IPS-15b (cell line): ENCODE results near the gene CCDC74B.
"Not testable (repeated sequence)": the region's sequence is repeated elsewhere in the genome, so short reads cannot be mapped to it uniquely, and the experiment has no call there.

Source experiments
- H3K27me3 ChIP-seq: one replicate; pipeline ENCODE4 v1.6.1; 2013; ENCODE audit warnings: low read length; ENCODE audit not compliant: control insufficient read depth, insufficient read depth
- H3K36me3 ChIP-seq: one replicate; pipeline ENCODE4 v1.6.1; 2013; ENCODE audit warnings: low read length; ENCODE audit not compliant: control insufficient read depth, insufficient read depth
- H3K4me1 ChIP-seq: one replicate; pipeline ENCODE4 v1.6.1; 2013; ENCODE audit warnings: mild to moderate bottlenecking, low read length; ENCODE audit not compliant: control insufficient read depth, insufficient read depth
- H3K4me3 ChIP-seq: one replicate; pipeline ENCODE4 v1.5.1; 2013; ENCODE audit warnings: low read depth, low read length
- H3K9ac ChIP-seq: one replicate; pipeline ENCODE4 v1.6.1; 2013; ENCODE audit warnings: low read depth, mild to moderate bottlenecking, low read length
- H3K9me3 ChIP-seq: one replicate; pipeline ENCODE4 v1.6.1; 2013; ENCODE audit warnings: mild to moderate bottlenecking, low read length; ENCODE audit not compliant: control insufficient read depth, insufficient read depth

Gene CCDC74B

DNA sequence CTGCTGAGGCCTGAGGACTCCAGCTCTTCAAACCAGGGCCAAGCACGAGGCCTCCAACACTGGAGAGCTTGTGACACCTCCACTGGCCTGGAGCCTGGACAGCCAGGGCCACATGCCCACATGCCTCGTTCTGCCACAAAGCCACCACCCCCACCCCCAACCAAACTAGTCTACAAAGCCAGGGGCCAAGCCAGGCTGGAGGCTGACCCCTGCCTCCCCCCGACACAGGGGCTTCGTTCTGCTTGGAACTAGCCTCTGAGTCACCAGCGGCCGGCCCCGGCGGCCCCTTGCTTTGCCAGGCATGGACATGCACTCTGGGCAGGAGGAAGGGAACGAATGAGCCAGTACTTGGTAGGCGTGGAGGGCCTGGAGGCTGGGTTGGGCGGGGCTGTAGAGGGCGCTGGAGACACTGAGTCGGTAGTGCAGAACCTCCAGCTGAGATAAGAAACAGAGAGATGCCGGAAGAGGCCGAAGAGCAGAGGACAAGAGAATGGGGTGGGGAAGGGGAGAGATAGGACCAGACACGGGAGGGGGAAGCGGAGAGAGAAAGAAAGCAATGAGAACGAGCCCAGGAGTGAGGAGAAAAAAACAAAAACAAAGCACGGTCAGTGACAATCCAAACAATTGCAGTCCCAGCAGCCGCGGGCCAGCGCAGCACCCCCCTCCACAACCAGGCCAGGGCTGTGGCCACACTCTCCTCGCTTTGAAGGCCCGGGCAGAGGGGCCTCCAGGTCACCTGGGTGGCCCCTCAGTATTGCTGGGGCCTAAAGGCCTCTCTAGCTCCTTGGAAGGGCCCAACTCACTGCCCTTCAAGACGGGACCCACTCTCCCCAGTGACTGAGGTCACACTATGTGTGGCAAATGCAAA, 16.2 kb upstream of the CCDC74B start:
- not testable (repeated sequence) for H3K4me1 ChIP-seq, H3K27me3 ChIP-seq, H3K9ac ChIP-seq, H3K9me3 ChIP-seq, H3K4me3 ChIP-seq
- peaks cover 11% of the 10 kb centered on the region for H3K36me3 ChIP-seq

GRCh38 chr2:130160131-130160530, 15.2 kb upstream of the CCDC74B start:
- H3K9me3 ChIP-seq = no peaks in the 10 kb centered on the region
- no peak overlapping the region for H3K9ac ChIP-seq
- H3K27me3 ChIP-seq = no peaks in the 10 kb centered on the region
- H3K4me3 ChIP-seq = no peak overlapping the region
- peaks cover 16% of the 10 kb centered on the region for H3K36me3 ChIP-seq
- no peaks in the 10 kb centered on the region for H3K4me1 ChIP-seq

- H3K4me3 ChIP-seq, H3K9me3 ChIP-seq, H3K4me1 ChIP-seq, H3K27me3 ChIP-seq, H3K9ac ChIP-seq: not testable (repeated sequence)
- peaks cover 20% of the 10 kb centered on the region for H3K36me3 ChIP-seq
Observed at GRCh38 chr2:130159376-130159775, 14.5 kb upstream of the CCDC74B start.

DNA sequence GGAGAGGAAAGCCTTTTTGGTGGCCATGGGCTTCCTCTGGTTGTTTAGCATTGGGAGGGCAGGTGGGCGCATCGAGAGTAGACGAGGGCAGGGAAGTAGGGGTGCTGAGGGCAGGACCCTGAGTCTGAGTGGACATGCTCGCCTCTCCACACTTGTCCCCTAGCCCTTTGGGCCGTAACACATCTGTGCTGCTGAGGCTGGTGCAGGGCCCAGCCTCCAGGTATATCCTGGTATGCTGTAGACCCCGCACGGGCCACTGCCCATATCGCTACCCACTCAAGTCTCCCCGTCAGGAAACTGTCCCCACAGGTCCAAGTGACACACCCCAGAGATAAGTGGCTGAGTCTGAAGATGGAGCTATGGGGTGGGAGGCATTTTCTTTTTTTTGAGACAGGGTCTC, 13.7 kb upstream of the CCDC74B start:
- H3K4me1 ChIP-seq = no peaks in the 10 kb centered on the region
- H3K27me3 ChIP-seq = no peaks in the 10 kb centered on the region
- peaks cover 16% of the 10 kb centered on the region for H3K36me3 ChIP-seq
- no peak overlapping the region for H3K4me3 ChIP-seq
- H3K9me3 ChIP-seq = no peaks in the 10 kb centered on the region
- no peak overlapping the region for H3K9ac ChIP-seq

DNA sequence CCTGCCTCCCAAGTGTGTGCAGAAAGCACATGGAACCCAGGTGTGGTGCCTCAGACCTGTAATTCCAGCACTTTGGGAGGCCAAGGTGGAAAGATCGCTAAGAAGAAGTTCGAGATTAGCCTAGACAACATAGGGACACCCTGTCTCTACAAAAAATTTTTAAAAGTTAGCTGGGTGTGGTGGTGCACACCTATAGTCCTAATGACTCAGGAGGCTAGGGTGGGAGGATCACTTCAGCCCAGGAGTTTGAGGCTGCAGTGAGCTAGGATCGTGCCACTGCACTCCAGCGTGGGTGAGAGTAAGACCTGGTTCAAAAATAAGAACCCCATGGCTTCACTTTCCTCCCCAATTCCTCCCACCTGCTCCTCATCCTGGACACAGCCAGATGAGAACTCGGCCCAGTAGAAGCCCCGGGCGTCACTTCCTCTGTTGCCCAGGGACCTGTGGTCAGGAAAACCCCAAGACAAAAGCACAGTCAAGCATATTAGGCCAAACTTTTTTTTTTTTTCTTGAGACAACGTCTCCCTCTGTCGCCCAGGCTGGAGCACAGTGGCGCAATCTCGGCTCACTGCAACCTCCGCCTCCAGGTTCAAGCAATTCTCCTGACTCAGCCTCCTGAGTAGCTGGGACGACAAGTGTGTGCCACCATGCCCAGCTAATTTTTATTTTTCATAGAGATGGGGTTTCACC, 13.1 kb upstream of the CCDC74B start:
- H3K27me3 ChIP-seq, H3K9me3 ChIP-seq, H3K4me3 ChIP-seq, H3K4me1 ChIP-seq, H3K9ac ChIP-seq: not testable (repeated sequence)
- peaks cover 19% of the 10 kb centered on the region for H3K36me3 ChIP-seq

- not testable (repeated sequence) for H3K9ac ChIP-seq, H3K4me3 ChIP-seq, H3K9me3 ChIP-seq, H3K27me3 ChIP-seq, H3K4me1 ChIP-seq
- H3K36me3 ChIP-seq = peaks cover 25% of the 10 kb centered on the region
Observed at GRCh38 chr2:130157354-130157753, 12.4 kb upstream of the CCDC74B start.

DNA sequence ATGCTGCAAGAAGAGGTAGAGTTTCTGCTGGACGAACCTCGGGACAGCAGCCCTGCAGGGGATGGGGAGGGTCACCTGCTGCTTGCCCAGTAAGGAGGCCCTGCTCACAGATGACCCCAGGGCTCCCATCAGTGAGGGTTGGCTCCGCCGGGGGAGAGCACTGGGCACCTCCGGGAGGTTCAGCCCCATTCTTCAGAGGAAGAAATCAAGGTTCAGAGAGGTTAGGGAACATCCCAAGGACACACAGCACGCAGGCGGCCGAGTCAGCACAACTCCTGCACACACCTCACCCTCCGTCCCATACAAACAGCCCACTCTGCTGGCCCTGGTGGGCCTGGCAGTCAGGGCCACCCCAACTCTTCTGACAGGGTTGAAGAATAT, 11.7 kb upstream of the CCDC74B start:
- Histone ChIP-seq H3K36me3 (peaks cover 31% of the 10 kb centered on the region), H3K27me3 (no peaks in the 10 kb centered on the region), H3K4me3 (no peak overlapping the region)

GRCh38 chr2:130155956-130156623, 11.2 kb upstream of the CCDC74B start:
- not testable (repeated sequence) for H3K4me1 ChIP-seq, H3K27me3 ChIP-seq, H3K9ac ChIP-seq, H3K9me3 ChIP-seq, H3K4me3 ChIP-seq
- H3K36me3 ChIP-seq = peaks cover 31% of the 10 kb centered on the region

More for the DNA sequence above, 11.7 kb upstream of the CCDC74B start:
- H3K4me1 ChIP-seq = no peaks in the 10 kb centered on the region
- H3K9ac ChIP-seq = no peak overlapping the region
- no peaks in the 10 kb centered on the region for H3K9me3 ChIP-seq

DNA sequence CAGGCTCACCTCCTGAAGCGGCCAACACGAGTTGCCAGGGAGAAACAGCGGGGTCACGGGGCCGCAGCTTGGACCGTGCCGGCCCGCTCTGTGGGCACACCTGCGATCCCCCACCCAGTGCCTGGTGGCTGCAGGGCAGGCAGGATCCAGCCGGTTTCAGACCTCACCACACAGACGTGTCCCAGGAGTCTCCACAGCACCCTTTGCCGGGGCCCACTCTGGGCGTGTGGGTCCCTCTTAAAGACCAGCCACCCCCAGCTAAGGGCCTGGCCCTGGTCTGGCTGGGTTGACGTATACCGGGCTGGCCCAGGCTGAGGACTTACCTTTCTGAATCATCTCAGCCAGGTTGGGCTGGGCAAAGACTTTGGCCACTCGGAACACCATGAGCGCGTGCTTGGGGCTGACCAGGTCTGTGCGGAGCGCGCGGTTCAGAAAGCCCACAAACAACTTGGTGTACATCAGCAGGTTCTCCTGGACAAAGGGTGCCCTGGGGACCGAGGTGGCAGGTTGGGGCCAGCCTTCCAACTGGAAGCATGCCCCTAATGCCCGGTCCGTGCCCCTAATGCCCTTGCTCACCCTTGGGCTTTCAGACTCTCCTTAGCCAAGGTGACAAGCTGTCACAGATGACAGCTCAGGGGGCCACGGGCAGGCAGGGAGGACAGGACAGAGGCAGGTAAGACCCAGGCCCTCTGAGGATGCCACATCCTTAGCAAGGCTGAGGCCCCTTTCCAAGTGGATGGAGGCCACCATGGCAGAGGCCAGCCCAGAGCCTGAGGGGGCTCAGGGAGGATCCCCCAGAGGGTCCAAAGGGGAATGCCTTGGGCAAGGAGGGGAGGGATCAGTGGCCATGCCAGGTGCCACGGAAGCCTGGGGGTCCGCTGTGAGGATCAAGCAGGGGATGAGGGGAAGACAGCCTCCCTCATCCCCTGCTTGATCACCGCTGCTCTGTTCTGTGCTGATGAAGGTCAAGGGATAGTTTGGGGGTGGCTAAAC, 10.2 kb upstream of the CCDC74B start:
- no peak overlapping the region for H3K4me3 ChIP-seq
- H3K9me3 ChIP-seq = no peaks in the 10 kb centered on the region
- no peaks in the 10 kb centered on the region for H3K4me1 ChIP-seq
- no peaks in the 10 kb centered on the region for H3K27me3 ChIP-seq
- H3K36me3 ChIP-seq = peaks cover 31% of the 10 kb centered on the region
- no peak overlapping the region for H3K9ac ChIP-seq

DNA sequence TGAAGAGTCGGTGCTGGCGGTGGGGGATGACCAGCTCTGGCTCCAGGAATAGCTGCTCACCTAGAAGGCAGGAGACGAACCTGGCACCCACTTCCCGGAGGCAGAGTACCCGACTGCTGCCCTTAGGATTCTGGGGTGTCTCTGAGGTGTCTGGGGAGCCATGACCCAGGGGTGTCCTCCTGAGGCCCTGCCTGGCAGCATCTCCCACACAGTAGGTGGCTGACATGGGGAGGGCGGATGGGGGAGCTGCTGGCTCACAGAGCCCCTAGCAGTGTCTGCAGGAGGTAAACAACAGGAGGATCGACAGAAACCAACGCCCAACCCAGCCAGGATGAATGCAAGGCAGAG, 9.5 kb upstream of the CCDC74B start:
- H3K4me3 ChIP-seq, H3K9ac ChIP-seq, H3K4me1 ChIP-seq, H3K9me3 ChIP-seq, H3K27me3 ChIP-seq: not testable (repeated sequence)
- peaks cover 31% of the 10 kb centered on the region for H3K36me3 ChIP-seq

GRCh38 chr2:130153721-130154422, 9.0 kb upstream of the CCDC74B start:
- not testable (repeated sequence) for H3K4me3 ChIP-seq, H3K9ac ChIP-seq, H3K9me3 ChIP-seq, H3K27me3 ChIP-seq, H3K4me1 ChIP-seq
- peaks cover 31% of the 10 kb centered on the region for H3K36me3 ChIP-seq
